Measurements from ENCODE around the gene ERMAP. TPM values are rescaled to one million over a fixed set of nuclear protein-coding genes. Genes with fewer than 3 reads are reported as not detected.

The ERMAP gene
- total and polyA plus RNA-seq, 2 of the 8 experiments (the other 6 are each of a cell fraction or from before 2014, with no cell fraction given) = 2.5 to 3.9 TPM

- no peaks in the 10 kb centered on the region for H3K4me1 ChIP-seq (replicated peaks in 1 of 4; ENCODE audit: control insufficient read depth in 3 of 4, insufficient read depth in 4 of 4, low read length in 3 of 4)
- H3K23me2 ChIP-seq (ENCODE audit: low read depth, low read length) = no peaks in the 10 kb centered on the region
- H2BK12ac ChIP-seq (ENCODE audit: low read depth, low read length) = no peak overlapping the region
- H3K4me2 ChIP-seq (ENCODE audit: insufficient read depth in 1 of 2, low read depth in 2 of 2, low read length in 2 of 2) = no peak overlapping the region
- POLR2A ChIA-PET (ENCODE audit: partially characterized antibody) = interaction anchor here (1.1 to 3.0 kb wide), 4 partner anchors 10 to 27 kb away, joined by 3 to 16 read pairs (median 4); partner anchors contain the start of gene ZNF691
- CTCF ChIA-PET (ENCODE audit: partially characterized antibody) = interaction anchor here (5.2 kb wide), 1 partner anchor 11 kb away, joined by 30 read pairs; the partner anchor contains the start of gene ZNF691
- H3K4ac ChIP-seq (replicated peaks; ENCODE audit: insufficient read length, low read depth, low read length) = no peak overlapping the region
- no peak overlapping the region for H2BK5ac ChIP-seq (ENCODE audit: low read depth, low read length)
- no peak overlapping the region for H2BK20ac ChIP-seq (ENCODE audit: low read length)
- H4K8ac ChIP-seq (ENCODE audit: extremely low read depth, insufficient read depth, low read length) = no peak overlapping the region
- H3K79me2 ChIP-seq (ENCODE audit: control insufficient read depth in 1 of 2, insufficient read depth in 2 of 2, low read length in 2 of 2) = no peaks in the 10 kb centered on the region
- no peak overlapping the region for H3K23ac ChIP-seq (ENCODE audit: insufficient read length)
- no peak overlapping the region for H3K56ac ChIP-seq (replicated peaks; ENCODE audit: insufficient read length, low read depth, low read length)
- no peak overlapping the region for H2AK5ac ChIP-seq (ENCODE audit: low read depth, low read length)
- H4K5ac ChIP-seq (ENCODE audit: insufficient read length, low read depth, low read length) = no peak overlapping the region
- H3K14ac ChIP-seq (ENCODE audit: insufficient read length) = no peak overlapping the region
- H3K9me3 ChIP-seq (ENCODE audit: insufficient read depth in 2 of 2, low read depth in 1 of 2, low read length in 1 of 2) = no peaks in the 10 kb centered on the region
- H2AFZ ChIP-seq (ENCODE audit: low read length) = no peak overlapping the region
- H4K20me1 ChIP-seq (replicated peaks in 1 of 2; ENCODE audit: control insufficient read depth in 1 of 2, insufficient read depth in 2 of 2, low read length in 2 of 2) = no peaks in the 10 kb centered on the region
- H3K9ac ChIP-seq (replicated peaks in 1 of 4; ENCODE audit: extremely low read depth in 1 of 4, low read depth in 3 of 4, low read length in 3 of 4) = no peak overlapping the region
- no peak overlapping the region for H4K91ac ChIP-seq (replicated peaks; ENCODE audit: insufficient read length, low read length)
- no peak overlapping the region for H3K4me3 ChIP-seq (ENCODE audit: extremely low read depth in 1 of 4, insufficient read depth in 2 of 4, low read depth in 3 of 4, low read length in 4 of 4)
- DNase-seq (ENCODE audit: low read depth in 1 of 2, low spot score in 2 of 2) (no peak), FAIRE-seq (no peak)
- TF ChIP-seq SRF (IDR thresholded peaks at IDR 0.05; ENCODE audit: low read depth, low read length) (no peak), JUN (IDR thresholded peaks at IDR 0.05; ENCODE audit: low read depth, low read length) (no peak), ATF3 (IDR thresholded peaks at IDR 0.05; ENCODE audit: insufficient read depth, low read depth, low read length) (no peak)
- H3K79me1 ChIP-seq (ENCODE audit: low read depth, low read length) = no peaks in the 10 kb centered on the region
- WGBS, 2 experiments (ENCODE audit: extremely low coverage in 1 of 2, insufficient coverage in 1 of 2, insufficient read length in 1 of 2, insufficient replicate concordance in 2 of 2, low coverage in 1 of 2, low lambda C conversion rate in 2 of 2, missing lambda C conversion rate in 1 of 2) = 95% methylated on average over 5 of the region's 5 CpGs; no CpG with 5 or more reads in 1 of the 2 experiments
- no peaks in the 10 kb centered on the region for H3K36me3 ChIP-seq (ENCODE audit: control insufficient read depth in 2 of 4, insufficient read depth in 4 of 4, low read length in 3 of 4)
- no peaks in the 10 kb centered on the region for H3K27me3 ChIP-seq (replicated peaks in 1 of 4; ENCODE audit: control insufficient read depth in 3 of 4, extremely low read depth in 1 of 4, insufficient read depth in 3 of 4, low read length in 3 of 4)
- no peak overlapping the region for H2BK15ac ChIP-seq (ENCODE audit: low read length)
- no peak overlapping the region for H2BK120ac ChIP-seq (replicated peaks; ENCODE audit: low read depth, low read length)
- no peak overlapping the region for H3K27ac ChIP-seq (ENCODE audit: low read depth, low read length)
- no peak overlapping the region for H3K18ac ChIP-seq (ENCODE audit: extremely low read depth, low read length)
Measured at GRCh38 chr1:42834803-42835202, 17.9 kb downstream of the ERMAP start.

Measured in H1 (cell line).